GM12872 (cell line): Measurements from ENCODE around the gene RUBCN.

Experiments used
- TF ChIP-seq, protein P1 (sequence below): IDR thresholded peaks from 3 replicates; pipeline ENCODE4 v1.5.1; 2011; ENCODE audit warnings: low read depth, mild to moderate bottlenecking, low read length, moderate library complexity; ENCODE audit not compliant: insufficient read depth

Gene RUBCN

GRCh38 chr3:197680955-197681521, 55.7 kb downstream of the RUBCN start:
- TF ChIP-seq, protein P1, sequence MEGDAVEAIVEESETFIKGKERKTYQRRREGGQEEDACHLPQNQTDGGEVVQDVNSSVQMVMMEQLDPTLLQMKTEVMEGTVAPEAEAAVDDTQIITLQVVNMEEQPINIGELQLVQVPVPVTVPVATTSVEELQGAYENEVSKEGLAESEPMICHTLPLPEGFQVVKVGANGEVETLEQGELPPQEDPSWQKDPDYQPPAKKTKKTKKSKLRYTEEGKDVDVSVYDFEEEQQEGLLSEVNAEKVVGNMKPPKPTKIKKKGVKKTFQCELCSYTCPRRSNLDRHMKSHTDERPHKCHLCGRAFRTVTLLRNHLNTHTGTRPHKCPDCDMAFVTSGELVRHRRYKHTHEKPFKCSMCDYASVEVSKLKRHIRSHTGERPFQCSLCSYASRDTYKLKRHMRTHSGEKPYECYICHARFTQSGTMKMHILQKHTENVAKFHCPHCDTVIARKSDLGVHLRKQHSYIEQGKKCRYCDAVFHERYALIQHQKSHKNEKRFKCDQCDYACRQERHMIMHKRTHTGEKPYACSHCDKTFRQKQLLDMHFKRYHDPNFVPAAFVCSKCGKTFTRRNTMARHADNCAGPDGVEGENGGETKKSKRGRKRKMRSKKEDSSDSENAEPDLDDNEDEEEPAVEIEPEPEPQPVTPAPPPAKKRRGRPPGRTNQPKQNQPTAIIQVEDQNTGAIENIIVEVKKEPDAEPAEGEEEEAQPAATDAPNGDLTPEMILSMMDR, result no peak

- TF ChIP-seq, protein P1, result no peak
Observed at GRCh38 chr3:197675951-197676350, 60.8 kb downstream of the RUBCN start.

DNA sequence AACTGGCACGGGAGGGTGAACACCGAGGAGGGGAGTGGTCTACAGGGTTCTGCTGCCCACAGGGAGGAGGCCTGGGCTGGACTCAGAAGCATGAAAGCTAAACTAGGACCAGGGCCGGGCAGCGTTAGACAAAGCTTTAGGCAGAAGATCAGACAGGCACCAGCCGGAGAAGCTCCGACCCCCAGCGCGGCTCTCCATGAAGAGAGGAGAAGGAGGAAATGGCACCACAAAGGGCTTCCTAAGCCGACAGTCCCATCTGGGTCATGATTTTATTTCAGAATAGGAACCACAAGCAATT, 61.2 kb downstream of the RUBCN start:
- TF ChIP-seq, protein P1, result no peak

- TF ChIP-seq, protein P1, result no peak
Observed at GRCh38 chr3:197674741-197675562, 61.8 kb downstream of the RUBCN start.

DNA sequence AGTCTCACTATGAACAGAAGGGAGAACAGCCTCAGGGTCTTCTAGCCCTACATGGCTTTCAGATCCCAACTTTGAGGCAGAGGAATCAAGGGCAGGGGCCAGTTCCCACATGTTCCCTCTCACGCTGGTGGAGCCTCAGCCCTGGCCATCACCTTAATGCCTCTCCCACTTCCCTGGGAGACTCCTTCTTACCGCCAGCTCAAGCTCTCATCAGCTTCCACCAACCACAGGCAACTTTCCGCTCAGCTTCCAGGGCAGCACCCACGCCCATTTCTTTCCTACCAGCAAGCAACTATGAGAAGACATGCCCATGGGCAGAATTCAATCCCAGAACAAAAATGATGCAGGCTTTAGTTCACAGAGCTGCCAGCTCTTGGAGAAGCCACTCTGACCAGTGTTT, 63.5 kb downstream of the RUBCN start:
- TF ChIP-seq, protein P1, result no peak

DNA sequence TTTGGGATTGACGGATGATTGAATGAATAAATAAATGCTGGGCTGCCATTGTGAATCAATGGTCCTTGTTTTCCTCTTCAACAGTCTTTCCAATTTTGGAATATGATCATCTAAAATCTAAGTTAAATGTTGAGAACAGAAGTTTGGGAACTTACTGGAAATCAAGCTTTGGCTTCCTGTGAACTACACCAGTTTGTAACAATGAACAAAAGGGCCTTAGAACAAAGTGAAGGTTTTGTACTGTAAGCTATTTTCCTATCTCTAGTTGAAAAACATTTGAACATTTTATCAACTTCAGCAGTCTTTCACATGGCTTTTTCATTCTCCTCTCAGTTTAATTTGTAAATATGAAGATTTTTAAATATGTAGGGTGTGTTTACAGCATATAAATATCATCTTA, 66.3 kb downstream of the RUBCN start:
- TF ChIP-seq, protein P1, result no peak

DNA sequence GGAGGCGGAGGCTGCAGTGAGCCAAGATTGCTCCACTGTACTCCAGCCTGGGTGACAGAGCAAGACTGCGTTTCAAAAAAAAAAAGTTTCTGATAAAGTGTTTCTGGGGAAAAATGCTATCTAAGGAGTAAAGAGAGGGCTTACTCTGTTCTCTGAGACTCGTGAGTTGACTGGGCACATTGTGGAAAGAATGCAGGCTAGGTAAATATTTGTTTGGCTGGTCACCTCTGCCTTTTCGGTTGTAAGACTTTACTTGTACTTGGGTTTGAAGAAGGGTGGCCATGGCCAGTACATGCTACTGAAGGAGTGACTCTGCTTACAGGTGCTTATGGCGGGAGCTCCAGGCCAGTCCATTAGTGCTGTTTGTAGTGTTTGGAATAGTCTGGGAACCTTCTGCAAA, 68.7 kb downstream of the RUBCN start:
- TF ChIP-seq, protein P1, result no peak
